ENCODE results near the gene BCL2.

Gene BCL2

GRCh38 chr18:63346031-63346430, 26.5 kb upstream of the BCL2 start:
- no peak overlapping the region for H3K4me3 ChIP-seq (ENCODE audit: low read length)
- no peak for TF ChIP-seq EZH2phosphoT487 (IDR thresholded peaks at IDR 0.05; ENCODE audit: low read depth)
- TF ChIP-seq CTCF (IDR thresholded peaks at IDR 0.05; ENCODE audit: low read depth, low read length) = no peak
- peaks cover 57% of the 10 kb centered on the region for H3K36me3 ChIP-seq (replicated peaks; ENCODE audit: low read depth, low read length)

GRCh38 chr18:63344918-63345317, 25.3 kb upstream of the BCL2 start:
- H3K79me2 ChIP-seq (ENCODE audit: low read length) = no peaks in the 10 kb centered on the region
- H2AFZ ChIP-seq (ENCODE audit: low read depth, low read length) = no peak overlapping the region
- H3K27ac ChIP-seq (ENCODE audit: low read length) = no peak overlapping the region
- H3K4me1 ChIP-seq (ENCODE audit: low read length) = peaks cover 19% of the 10 kb centered on the region
- no peaks in the 10 kb centered on the region for H3K27me3 ChIP-seq (ENCODE audit: low read depth, low read length)
- H3K4me2 ChIP-seq (ENCODE audit: low read length) = no peak overlapping the region
- no peaks in the 10 kb centered on the region for H3K9me3 ChIP-seq (ENCODE audit: insufficient read depth, low read length)
- H3K9ac ChIP-seq (ENCODE audit: low read length) = no peak overlapping the region
- H4K20me1 ChIP-seq (ENCODE audit: insufficient read depth, low read length) = no peaks in the 10 kb centered on the region
- no peak for TF ChIP-seq CTCF (IDR thresholded peaks at IDR 0.05; ENCODE audit: low read depth, low read length)
- no peak for TF ChIP-seq EZH2phosphoT487 (IDR thresholded peaks at IDR 0.05; ENCODE audit: low read depth)
- no peak overlapping the region for H3K4me3 ChIP-seq (ENCODE audit: low read length)
- H3K36me3 ChIP-seq (replicated peaks; ENCODE audit: low read depth, low read length) = peaks cover 56% of the 10 kb centered on the region

More at GRCh38 chr18:63346031-63346430, 26.5 kb upstream of the BCL2 start:
- no peak overlapping the region for H3K9ac ChIP-seq (ENCODE audit: low read length)
- H3K27me3 ChIP-seq (ENCODE audit: low read depth, low read length) = no peaks in the 10 kb centered on the region
- H3K9me3 ChIP-seq (ENCODE audit: insufficient read depth, low read length) = no peaks in the 10 kb centered on the region
- no peak overlapping the region for H2AFZ ChIP-seq (ENCODE audit: low read depth, low read length)
- no peak overlapping the region for H3K27ac ChIP-seq (ENCODE audit: low read length)
- peaks cover 11% of the 10 kb centered on the region for H3K4me1 ChIP-seq (ENCODE audit: low read length)
- H3K4me2 ChIP-seq (ENCODE audit: low read length) = no peak overlapping the region
- H3K79me2 ChIP-seq (ENCODE audit: low read length) = no peaks in the 10 kb centered on the region
- H4K20me1 ChIP-seq (ENCODE audit: insufficient read depth, low read length) = no peaks in the 10 kb centered on the region

GRCh38 chr18:63344263-63344662, 24.7 kb upstream of the BCL2 start:
- peaks cover 19% of the 10 kb centered on the region for H3K4me1 ChIP-seq (ENCODE audit: low read length)
- H3K79me2 ChIP-seq (ENCODE audit: low read length) = no peaks in the 10 kb centered on the region
- no peak overlapping the region for H3K27ac ChIP-seq (ENCODE audit: low read length)
- TF ChIP-seq CTCF (IDR thresholded peaks at IDR 0.05; ENCODE audit: low read depth, low read length) (no peak), EZH2phosphoT487 (IDR thresholded peaks at IDR 0.05; ENCODE audit: low read depth) (no peak)
- H3K9ac ChIP-seq (ENCODE audit: low read length) = no peak overlapping the region
- H2AFZ ChIP-seq (ENCODE audit: low read depth, low read length) = no peak overlapping the region
- H3K36me3 ChIP-seq (replicated peaks; ENCODE audit: low read depth, low read length) = peaks cover 51% of the 10 kb centered on the region
- no peaks in the 10 kb centered on the region for H3K9me3 ChIP-seq (ENCODE audit: insufficient read depth, low read length)
- no peak overlapping the region for H3K4me2 ChIP-seq (ENCODE audit: low read length)
- H4K20me1 ChIP-seq (ENCODE audit: insufficient read depth, low read length) = no peaks in the 10 kb centered on the region
- no peak overlapping the region for H3K4me3 ChIP-seq (ENCODE audit: low read length)
- no peaks in the 10 kb centered on the region for H3K27me3 ChIP-seq (ENCODE audit: low read depth, low read length)

DNA sequence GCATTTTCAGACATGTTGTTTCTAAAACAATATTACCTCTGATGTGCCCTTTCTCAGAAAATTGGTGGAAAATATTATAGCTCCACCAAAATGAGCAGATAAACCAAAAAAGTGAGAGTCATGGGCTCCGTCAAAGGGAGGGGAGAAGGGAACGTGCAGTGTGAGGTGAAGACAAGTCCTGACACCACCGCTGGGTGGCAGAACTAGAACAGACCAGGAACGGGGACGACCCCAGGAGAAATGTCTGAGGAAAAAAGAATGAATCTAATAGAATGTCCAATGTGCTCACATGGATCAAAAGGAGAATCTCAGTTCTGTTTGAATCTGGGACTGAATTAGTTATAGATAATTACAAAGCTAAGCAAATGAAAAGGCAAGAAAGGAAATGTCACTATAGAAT, 22.6 kb upstream of the BCL2 start:
- H3K36me3 ChIP-seq (replicated peaks; ENCODE audit: low read depth, low read length) = peaks cover 56% of the 10 kb centered on the region
- no peak overlapping the region for H2AFZ ChIP-seq (ENCODE audit: low read depth, low read length)
- no peak overlapping the region for H3K27ac ChIP-seq (ENCODE audit: low read length)
- no peaks in the 10 kb centered on the region for H3K27me3 ChIP-seq (ENCODE audit: low read depth, low read length)
- no peak overlapping the region for H3K9ac ChIP-seq (ENCODE audit: low read length)
- H3K79me2 ChIP-seq (ENCODE audit: low read length) = no peaks in the 10 kb centered on the region
- H3K9me3 ChIP-seq (ENCODE audit: insufficient read depth, low read length) = no peaks in the 10 kb centered on the region
- H3K4me2 ChIP-seq (ENCODE audit: low read length) = no peak overlapping the region
- H3K4me1 ChIP-seq (ENCODE audit: low read length) = peaks cover 8% of the 10 kb centered on the region
- peak; percentile 99 for TF ChIP-seq CTCF (IDR thresholded peaks at IDR 0.05; ENCODE audit: low read depth, low read length)
- TF ChIP-seq EZH2phosphoT487 (IDR thresholded peaks at IDR 0.05; ENCODE audit: low read depth) = no peak
- H4K20me1 ChIP-seq (ENCODE audit: insufficient read depth, low read length) = no peaks in the 10 kb centered on the region
- no peak overlapping the region for H3K4me3 ChIP-seq (ENCODE audit: low read length)
